SU-DHL-6 (cell line): ENCODE data around the gene BCKDHB.

Experiments
- CTCF ChIP-seq: fragments of 200-600 bp; sonication (generic); IDR thresholded peaks from one replicate; pipeline ENCODE4 v1.5.1; 2017; ENCODE audit warnings: antibody characterized with exemption, mild to moderate bottlenecking, low read length, moderate library complexity; ENCODE audit not compliant: insufficient read depth, poor library complexity, severe bottlenecking
- EZH2phosphoT487 ChIP-seq: fragments of 200-600 bp; sonication (generic), shearing (Covaris generic); conservative IDR thresholded peaks from 2 replicates; pipeline ENCODE4 v1.6.1; 2018; ENCODE audit warnings: mild to moderate bottlenecking, antibody characterized with exemption, low read length, moderate library complexity, mixed read lengths

DNA sequence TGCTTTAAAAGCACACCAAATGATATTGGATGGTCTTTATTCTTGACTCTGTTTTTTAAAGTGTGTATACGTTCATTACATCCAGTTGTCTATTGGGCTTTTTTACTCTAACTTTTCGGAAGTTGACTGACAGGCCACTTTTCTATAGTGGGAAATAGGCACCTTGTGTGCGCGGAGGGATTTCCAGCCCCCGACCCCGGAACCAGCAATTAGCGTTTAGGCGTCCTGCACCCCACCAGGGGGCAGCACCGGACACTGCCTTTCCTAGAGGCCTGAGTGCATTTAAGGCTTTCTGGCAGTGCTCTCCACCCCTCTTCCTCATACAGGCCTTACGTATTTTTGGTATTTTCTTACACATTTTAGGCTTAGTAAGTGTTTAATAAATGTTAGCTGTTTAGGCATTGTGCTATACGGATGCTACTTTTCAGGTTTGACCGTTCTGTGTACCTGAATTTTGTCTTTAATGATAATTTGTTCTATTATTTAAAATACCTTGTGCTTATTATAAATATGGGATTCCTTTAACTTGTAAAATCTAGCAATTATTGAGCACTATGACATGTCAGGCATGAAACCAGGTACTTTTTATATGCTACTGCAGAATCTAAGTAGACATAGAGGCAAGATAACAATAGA is 231.8 kb downstream of the BCKDHB start:
- TF ChIP-seq CTCF = peak; percentile 82
- no peak for TF ChIP-seq EZH2phosphoT487
